PFSK-1 (cell line): ENCODE results near the gene EXOC4.

Experiments
- POLR2AphosphoS5 ChIP-seq: IDR thresholded peaks from 2 replicates; pipeline ENCODE4 v1.6.1; 2012; ENCODE audit warnings: low read depth, mild to moderate bottlenecking, control low read depth, low read length, moderate library complexity
- SIN3A ChIP-seq: IDR thresholded peaks from 2 replicates; pipeline ENCODE4 v1.6.1; 2012; ENCODE audit warnings: mild to moderate bottlenecking, low read length, moderate library complexity, borderline replicate concordance; ENCODE audit not compliant: insufficient read depth
- TAF1 ChIP-seq: IDR thresholded peaks from 2 replicates; pipeline ENCODE4 v1.6.1; 2012; ENCODE audit warnings: low read length, control low read depth, borderline replicate concordance; ENCODE audit not compliant: insufficient read depth
- TF ChIP-seq, protein P1 (sequence below), 2 experiments: IDR thresholded peaks; 2 replicates each; pipeline versions ENCODE4 v1.6.1 to v1.8.0; 2011 to 2012; ENCODE audit warnings: low read depth in 2 of 2, low read length in 2 of 2, control low read depth in 1 of 2, inconsistent platforms in 1 of 2, mild to moderate bottlenecking in 1 of 2, moderate library complexity in 1 of 2; ENCODE audit not compliant: insufficient read depth in 1 of 2

GRCh38 chr7:133561396-133561795, 308.5 kb downstream of the EXOC4 start:
- no peak for TF ChIP-seq SIN3A
- no peak for TF ChIP-seq POLR2AphosphoS5
- TF ChIP-seq, protein P1, sequence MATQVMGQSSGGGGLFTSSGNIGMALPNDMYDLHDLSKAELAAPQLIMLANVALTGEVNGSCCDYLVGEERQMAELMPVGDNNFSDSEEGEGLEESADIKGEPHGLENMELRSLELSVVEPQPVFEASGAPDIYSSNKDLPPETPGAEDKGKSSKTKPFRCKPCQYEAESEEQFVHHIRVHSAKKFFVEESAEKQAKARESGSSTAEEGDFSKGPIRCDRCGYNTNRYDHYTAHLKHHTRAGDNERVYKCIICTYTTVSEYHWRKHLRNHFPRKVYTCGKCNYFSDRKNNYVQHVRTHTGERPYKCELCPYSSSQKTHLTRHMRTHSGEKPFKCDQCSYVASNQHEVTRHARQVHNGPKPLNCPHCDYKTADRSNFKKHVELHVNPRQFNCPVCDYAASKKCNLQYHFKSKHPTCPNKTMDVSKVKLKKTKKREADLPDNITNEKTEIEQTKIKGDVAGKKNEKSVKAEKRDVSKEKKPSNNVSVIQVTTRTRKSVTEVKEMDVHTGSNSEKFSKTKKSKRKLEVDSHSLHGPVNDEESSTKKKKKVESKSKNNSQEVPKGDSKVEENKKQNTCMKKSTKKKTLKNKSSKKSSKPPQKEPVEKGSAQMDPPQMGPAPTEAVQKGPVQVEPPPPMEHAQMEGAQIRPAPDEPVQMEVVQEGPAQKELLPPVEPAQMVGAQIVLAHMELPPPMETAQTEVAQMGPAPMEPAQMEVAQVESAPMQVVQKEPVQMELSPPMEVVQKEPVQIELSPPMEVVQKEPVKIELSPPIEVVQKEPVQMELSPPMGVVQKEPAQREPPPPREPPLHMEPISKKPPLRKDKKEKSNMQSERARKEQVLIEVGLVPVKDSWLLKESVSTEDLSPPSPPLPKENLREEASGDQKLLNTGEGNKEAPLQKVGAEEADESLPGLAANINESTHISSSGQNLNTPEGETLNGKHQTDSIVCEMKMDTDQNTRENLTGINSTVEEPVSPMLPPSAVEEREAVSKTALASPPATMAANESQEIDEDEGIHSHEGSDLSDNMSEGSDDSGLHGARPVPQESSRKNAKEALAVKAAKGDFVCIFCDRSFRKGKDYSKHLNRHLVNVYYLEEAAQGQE (IDR thresholded peaks at IDR 0.05; ENCODE audit: insufficient read depth in 1 of 2, low read depth in 2 of 2, low read length in 2 of 2), result no peak
- TF ChIP-seq TAF1, result no peak
